ENCODE results near the gene SHC4. TPM values are rescaled to one million over a fixed set of nuclear protein-coding genes. Genes with fewer than 3 reads are reported as not detected.

SHC4 gene
- total RNA-seq, 2 experiments from 2014 or later: 0.41 to 1.3 TPM

GRCh38 chr15:48805591-48805990 is 158.1 kb downstream of the SHC4 start:
- no TSS peak for BruUV-seq (replicated peaks)
- Histone ChIP-seq H3K4me3 (ENCODE audit: low read depth, low read length, poor library complexity, severe bottlenecking) (peak overlapping the region; percentile 36), H3K9me2 (ENCODE audit: insufficient read depth, low read length) (no peaks in the 10 kb centered on the region), H3K36me3 (ENCODE audit: insufficient read depth, low read length) (peaks cover 41% of the 10 kb centered on the region), H2AFZ (ENCODE audit: low read length) (no peak overlapping the region), H3K4me1 (ENCODE audit: insufficient read depth, low read length, poor library complexity, severe bottlenecking) (peaks cover 35% of the 10 kb centered on the region), H3K79me2 (ENCODE audit: insufficient read depth, low read depth, low read length) (peaks cover 88% of the 10 kb centered on the region), H4K20me1 (ENCODE audit: insufficient read depth, low read length) (peaks cover 19% of the 10 kb centered on the region), H3K9me3 (ENCODE audit: low read length) (no peaks in the 10 kb centered on the region), H3K27ac (ENCODE audit: low read depth, low read length, poor library complexity, severe bottlenecking) (no peak overlapping the region), H3K4me2 (ENCODE audit: low read length) (peak overlapping the region; percentile 71)
- DNase-seq (ENCODE audit: low spot score): no peak
- ChIA-PET CTCF (ENCODE audit: unreplicated experiment) (no interaction called here), POLR2A (no interaction called here)
- intact Hi-C loops (cut with micrococcal nuclease; ENCODE audit: unreplicated experiment): no loop called here
- TF ChIP-seq EZH2phosphoT487 (IDR thresholded peaks at IDR 0.05; ENCODE audit: borderline replicate concordance, low read depth, low read length) (no peak), CTCF (conservative IDR thresholded peaks at IDR 0.05; ENCODE audit: low read length) (no peak)

GRCh38 chr15:48803877-48804276 is 159.8 kb downstream of the SHC4 start:
- H3K79me2 ChIP-seq (ENCODE audit: insufficient read depth, low read depth, low read length): peaks cover 90% of the 10 kb centered on the region
- no peaks in the 10 kb centered on the region for H3K9me3 ChIP-seq (ENCODE audit: low read length)
- POLR2A ChIA-PET: interaction anchor here (0.7 kb wide), 1 partner anchor 435 kb away, joined by 3 read pairs; no protein-coding TSS in a partner anchor
- peaks cover 22% of the 10 kb centered on the region for H3K4me1 ChIP-seq (ENCODE audit: insufficient read depth, low read length, poor library complexity, severe bottlenecking)
- no peak for DNase-seq (ENCODE audit: low spot score)
- CTCF ChIA-PET (ENCODE audit: unreplicated experiment): no interaction called here
- BruUV-seq (replicated peaks): no TSS peak
- H2AFZ ChIP-seq (ENCODE audit: low read length): no peak overlapping the region
- H3K4me2 ChIP-seq (ENCODE audit: low read length): no peak overlapping the region
- peaks cover 20% of the 10 kb centered on the region for H4K20me1 ChIP-seq (ENCODE audit: insufficient read depth, low read length)
- no peaks in the 10 kb centered on the region for H3K9me2 ChIP-seq (ENCODE audit: insufficient read depth, low read length)
- H3K27ac ChIP-seq (ENCODE audit: low read depth, low read length, poor library complexity, severe bottlenecking): no peak overlapping the region
- intact Hi-C loops (cut with micrococcal nuclease; ENCODE audit: unreplicated experiment): no loop called here
- TF ChIP-seq CTCF (conservative IDR thresholded peaks at IDR 0.05; ENCODE audit: low read length) (no peak), EZH2phosphoT487 (IDR thresholded peaks at IDR 0.05; ENCODE audit: borderline replicate concordance, low read depth, low read length) (no peak)
- no peak overlapping the region for H3K4me3 ChIP-seq (ENCODE audit: low read depth, low read length, poor library complexity, severe bottlenecking)
- peaks cover 51% of the 10 kb centered on the region for H3K36me3 ChIP-seq (ENCODE audit: insufficient read depth, low read length)

GRCh38 chr15:48802867-48803266 is 160.9 kb downstream of the SHC4 start:
- Histone ChIP-seq H4K20me1 (ENCODE audit: insufficient read depth, low read length) (peaks cover 20% of the 10 kb centered on the region), H3K79me2 (ENCODE audit: insufficient read depth, low read depth, low read length) (peaks cover 88% of the 10 kb centered on the region), H3K4me2 (ENCODE audit: low read length) (no peak overlapping the region), H3K9me3 (ENCODE audit: low read length) (no peaks in the 10 kb centered on the region), H3K27ac (ENCODE audit: low read depth, low read length, poor library complexity, severe bottlenecking) (no peak overlapping the region), H2AFZ (ENCODE audit: low read length) (no peak overlapping the region), H3K4me3 (ENCODE audit: low read depth, low read length, poor library complexity, severe bottlenecking) (no peak overlapping the region), H3K4me1 (ENCODE audit: insufficient read depth, low read length, poor library complexity, severe bottlenecking) (peaks cover 17% of the 10 kb centered on the region), H3K36me3 (ENCODE audit: insufficient read depth, low read length) (peaks cover 57% of the 10 kb centered on the region), H3K9me2 (ENCODE audit: insufficient read depth, low read length) (no peaks in the 10 kb centered on the region)
- DNase-seq (ENCODE audit: low spot score): no peak
- ChIA-PET CTCF (ENCODE audit: unreplicated experiment) (no interaction called here), POLR2A (interaction anchor here (0.5 to 0.6 kb wide), 2 partner anchors 38 to 496 kb away, joined by 3 to 4 read pairs; no protein-coding TSS in a partner anchor)
- no TSS peak for BruUV-seq (replicated peaks)
- TF ChIP-seq EZH2phosphoT487 (IDR thresholded peaks at IDR 0.05; ENCODE audit: borderline replicate concordance, low read depth, low read length) (no peak), CTCF (conservative IDR thresholded peaks at IDR 0.05; ENCODE audit: low read length) (no peak)
- intact Hi-C loops (cut with micrococcal nuclease; ENCODE audit: unreplicated experiment): no loop called here

All from OCI-LY7 (cell line).